Amygdala (tissue), 56 donors: Measurements from ENCODE around the gene RFPL1.

Source experiments
- DNase-seq, 56 donors: peaks; one replicate each; lab custom pipeline; 2025; lab: John Stamatoyannopoulos, UW

RFPL1 gene

GRCh38 chr22:29435236-29436136 lies 2.9 kb upstream of the RFPL1 start:
- no peak for DNase-seq

- DNase-seq = no peak
These were observed 4.6 kb downstream of the RFPL1 start for GRCh38 chr22:29442976-29443375.

GRCh38 chr22:29443452-29443851 lies 5.1 kb downstream of the RFPL1 start:
- DNase-seq = no peak

- DNase-seq = no peak
These were observed 5.7 kb downstream of the RFPL1 start for GRCh38 chr22:29443861-29444792.

DNA sequence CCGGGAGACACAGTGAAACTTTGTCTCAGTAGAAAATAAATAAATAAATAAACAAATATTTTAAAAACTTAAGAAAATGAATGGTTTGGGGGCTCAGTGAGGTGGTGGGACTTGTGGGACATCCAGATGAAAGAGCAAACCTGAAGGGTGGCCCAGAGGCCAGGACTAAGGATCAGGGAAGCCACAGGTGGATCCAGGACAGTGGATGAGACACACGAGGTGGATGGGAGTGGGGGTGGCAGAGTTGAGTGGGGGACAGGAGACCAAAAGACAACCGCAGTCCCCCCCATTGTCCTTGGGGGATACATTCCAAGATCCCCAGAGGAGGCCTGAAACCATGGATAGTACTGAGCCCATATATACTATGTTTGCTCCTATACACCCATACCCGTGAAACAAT lies 7.1 kb downstream of the RFPL1 start:
- no peak for DNase-seq

DNA sequence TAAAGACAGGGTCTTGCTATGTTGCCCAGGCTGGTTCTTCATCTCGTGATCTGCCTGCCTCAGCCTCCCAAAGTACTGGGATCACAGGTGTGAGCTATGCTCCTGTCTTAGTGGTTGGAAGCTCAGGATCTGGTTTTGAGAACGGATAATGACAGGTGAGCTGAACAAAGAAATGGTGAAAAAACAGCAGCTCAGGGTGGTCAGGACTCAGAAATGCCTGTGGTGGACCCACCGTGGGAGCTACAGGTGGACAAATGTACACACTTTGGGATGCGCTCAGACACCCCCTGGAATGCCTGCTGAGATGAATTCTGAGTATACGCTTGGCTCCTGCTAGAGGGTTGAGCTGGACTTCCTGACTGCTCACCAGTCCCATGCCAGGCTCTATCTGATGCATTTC lies 9.5 kb downstream of the RFPL1 start:
- no peak for DNase-seq

DNA sequence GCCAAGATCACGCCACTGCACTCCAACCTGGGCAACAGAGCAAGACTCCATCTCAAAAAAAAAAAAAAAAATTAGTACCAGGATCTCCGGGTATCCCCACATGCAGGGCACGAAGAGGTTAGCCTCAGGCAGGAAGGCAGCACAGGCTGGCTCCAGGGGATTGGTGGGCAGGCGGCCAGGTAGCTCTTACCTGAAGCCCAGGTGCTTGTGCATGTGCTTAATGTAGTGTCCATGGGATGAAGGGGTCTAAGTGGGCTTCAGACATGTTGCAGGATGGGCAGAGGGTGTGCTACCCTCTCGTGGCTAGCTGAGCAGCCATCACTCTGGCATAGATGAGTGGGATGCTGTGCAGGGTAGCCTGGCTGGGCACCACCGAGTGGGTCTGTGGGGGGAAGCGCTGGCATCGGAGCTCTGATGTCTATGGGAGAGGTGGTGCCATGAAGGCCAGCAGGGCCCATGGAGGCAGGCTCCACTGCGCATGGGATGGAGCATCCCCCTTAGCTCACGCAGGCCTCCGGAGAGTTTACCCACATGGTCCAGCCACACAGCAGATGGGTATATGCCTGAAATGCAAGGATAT lies 11.0 kb downstream of the RFPL1 start:
- no peak for DNase-seq

DNA sequence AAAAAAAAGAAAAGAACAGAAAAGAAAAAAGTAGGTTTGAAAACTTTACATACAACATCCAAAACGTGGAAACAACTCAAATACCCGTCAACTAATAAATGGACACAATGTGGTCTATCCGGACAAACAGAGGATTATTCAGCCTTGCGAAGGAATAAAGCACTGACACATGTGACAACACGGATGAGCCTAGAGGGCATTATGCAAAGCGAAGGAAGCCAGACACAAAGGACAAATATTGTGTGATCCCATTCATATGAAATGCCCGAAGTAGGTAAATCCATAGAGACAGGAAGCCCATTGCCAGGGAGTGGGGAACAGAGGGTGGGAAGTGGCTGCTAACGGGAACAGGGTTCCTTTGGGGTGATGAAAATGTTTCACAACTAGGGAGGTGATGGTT lies 11.8 kb downstream of the RFPL1 start:
- no peak for DNase-seq

GRCh38 chr22:29451863-29452262 lies 13.5 kb downstream of the RFPL1 start:
- DNase-seq = no peak

- peak in 26 of 56 donors; percentile 9 to 77 (median 30) for DNase-seq
These were observed 15.9 kb downstream of the RFPL1 start for GRCh38 chr22:29454276-29454675.

GRCh38 chr22:29456211-29456671 lies 17.9 kb downstream of the RFPL1 start:
- DNase-seq = no peak

- DNase-seq = no peak
These were observed 19.3 kb downstream of the RFPL1 start for GRCh38 chr22:29457730-29458129.

GRCh38 chr22:29458551-29458950 lies 20.2 kb downstream of the RFPL1 start:
- no peak for DNase-seq

DNA sequence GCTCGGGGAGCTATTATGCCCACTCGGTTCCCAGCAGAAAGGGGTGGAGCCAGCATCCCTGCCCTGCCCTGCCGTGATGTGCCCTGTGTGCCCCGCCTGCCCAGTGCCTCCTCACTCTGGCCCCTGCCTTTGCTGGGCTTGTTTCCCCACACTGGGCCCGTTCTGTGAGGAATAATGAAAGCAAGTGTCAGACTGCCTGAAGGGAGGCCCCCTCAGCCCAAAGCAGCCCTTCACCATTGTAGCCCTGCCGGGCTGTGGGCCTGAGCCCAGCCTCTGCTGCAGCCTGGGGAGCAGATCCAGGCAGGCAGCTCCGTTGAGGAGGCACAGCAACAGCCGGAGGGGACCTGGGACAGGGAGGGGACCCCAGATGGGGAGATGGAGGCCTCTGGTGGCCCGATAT lies 21.4 kb downstream of the RFPL1 start:
- DNase-seq = no peak

DNA sequence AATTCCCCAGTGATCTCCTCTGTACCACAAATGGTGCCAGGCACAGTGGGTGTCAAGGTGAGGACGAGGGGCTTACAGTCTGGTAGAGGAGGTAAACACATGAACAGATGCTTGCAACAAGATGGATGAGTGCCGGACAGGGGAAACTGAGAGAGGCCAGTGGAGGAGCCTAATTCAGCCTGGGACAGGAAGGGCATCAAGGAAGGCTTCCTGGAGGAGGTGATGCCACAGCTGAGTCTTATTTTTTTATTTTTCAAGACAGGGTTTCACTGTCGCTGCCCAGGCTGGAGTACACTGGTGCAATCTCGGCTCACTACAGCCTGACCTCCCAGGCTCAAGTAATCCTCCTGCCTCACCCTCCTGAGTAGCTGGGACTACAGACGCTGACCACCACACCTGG lies 22.9 kb downstream of the RFPL1 start:
- DNase-seq = no peak

DNA sequence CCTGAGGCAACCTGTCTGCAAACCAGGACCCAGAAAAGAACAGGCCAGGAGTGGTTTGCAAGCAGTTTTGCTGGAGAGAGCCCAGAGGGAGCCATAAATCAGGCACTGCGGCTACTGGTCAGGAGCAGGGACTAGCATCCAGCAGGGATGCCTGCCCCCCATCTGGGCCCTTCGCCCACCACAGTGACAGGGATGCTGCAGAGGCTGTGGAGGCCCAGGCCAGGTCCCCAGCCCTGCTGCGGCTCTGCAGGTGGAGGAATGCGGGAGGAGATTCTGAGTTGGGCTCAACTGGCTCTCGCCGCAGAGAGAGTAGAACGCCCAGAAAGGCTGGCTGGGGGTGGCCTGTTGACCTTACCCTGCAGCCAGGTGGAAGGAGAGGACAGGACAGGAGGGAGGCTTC lies 25.2 kb downstream of the RFPL1 start:
- DNase-seq = no peak

DNA sequence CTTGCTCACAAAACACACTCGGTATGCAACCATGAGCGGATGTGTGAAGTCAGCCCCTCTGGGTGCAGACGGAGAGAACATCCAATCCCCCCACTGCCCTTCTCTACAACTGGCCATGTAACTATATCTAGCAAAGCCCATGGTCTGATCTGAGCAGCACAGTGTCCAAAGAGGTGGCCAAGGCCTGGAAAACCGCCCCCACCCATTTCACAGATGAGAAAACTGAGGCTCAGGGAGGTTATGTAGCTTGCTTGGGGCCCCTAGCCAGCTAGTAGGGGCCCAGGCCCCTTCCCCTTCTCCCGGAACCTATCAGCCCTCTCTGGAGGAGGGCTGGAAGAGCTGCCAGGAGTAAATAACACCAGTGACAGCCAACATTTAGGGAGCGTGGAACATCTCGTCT lies 26.2 kb downstream of the RFPL1 start:
- DNase-seq = no peak

GRCh38 chr22:29469755-29470154 lies 31.4 kb downstream of the RFPL1 start:
- no peak for DNase-seq

GRCh38 chr22:29470159-29470855 lies 31.9 kb downstream of the RFPL1 start:
- DNase-seq = peak in 21 of 56 donors; percentile 2 to 66 (median 27)

- DNase-seq = no peak
These were observed 34.6 kb downstream of the RFPL1 start for GRCh38 chr22:29473001-29473400.
